NCI-H1092 treated with DMSO at 0.1 percent for 48 hours (cell line): ENCODE results near the gene ZBTB40.

Experiments used
- DNase-seq: peaks from one replicate; lab custom pipeline; 2025; lab: John Stamatoyannopoulos, UW

The ZBTB40 gene

GRCh38 chr1:22426781-22427180 is 24.9 kb upstream of the ZBTB40 start:
- DNase-seq: no peak

- no peak for DNase-seq
Measured at GRCh38 chr1:22428672-22429071, 23.0 kb upstream of the ZBTB40 start.

GRCh38 chr1:22431965-22432364 is 19.7 kb upstream of the ZBTB40 start:
- DNase-seq: no peak

- DNase-seq: no peak
Measured at GRCh38 chr1:22434717-22435116, 16.9 kb upstream of the ZBTB40 start.

GRCh38 chr1:22436948-22437347 is 14.7 kb upstream of the ZBTB40 start:
- DNase-seq: no peak

GRCh38 chr1:22437573-22437972 is 14.1 kb upstream of the ZBTB40 start:
- no peak for DNase-seq

- no peak for DNase-seq
Measured at GRCh38 chr1:22440582-22440981, 11.1 kb upstream of the ZBTB40 start.

- DNase-seq: no peak
Measured at GRCh38 chr1:22442212-22442894, 9.3 kb upstream of the ZBTB40 start.

- no peak for DNase-seq
Measured at GRCh38 chr1:22443332-22443731, 8.3 kb upstream of the ZBTB40 start.

- no peak for DNase-seq
Measured at GRCh38 chr1:22444856-22445255, 6.8 kb upstream of the ZBTB40 start.

- no peak for DNase-seq
Measured at GRCh38 chr1:22447621-22448111, 4.0 kb upstream of the ZBTB40 start.

GRCh38 chr1:22449636-22450035 is 2.0 kb upstream of the ZBTB40 start:
- no peak for DNase-seq

GRCh38 chr1:22450351-22451021 is 1.2 kb upstream of the ZBTB40 start:
- peak; percentile 75 for DNase-seq

- DNase-seq: peak; percentile 90
Measured at GRCh38 chr1:22452481-22452957, 868 bp downstream of the ZBTB40 start.

- DNase-seq: no peak
Measured at GRCh38 chr1:22453181-22453580, 1.5 kb downstream of the ZBTB40 start.

- DNase-seq: no peak
Measured at GRCh38 chr1:22454476-22455056, 2.9 kb downstream of the ZBTB40 start.

GRCh38 chr1:22457345-22457744 is 5.7 kb downstream of the ZBTB40 start:
- peak; percentile 32 for DNase-seq

GRCh38 chr1:22457836-22458235 is 6.2 kb downstream of the ZBTB40 start:
- DNase-seq: no peak

- no peak for DNase-seq
Measured at GRCh38 chr1:22461100-22461499, 9.4 kb downstream of the ZBTB40 start.

- DNase-seq: no peak
Measured at GRCh38 chr1:22461678-22462527, 10.3 kb downstream of the ZBTB40 start.

GRCh38 chr1:22462928-22463327 is 11.3 kb downstream of the ZBTB40 start:
- DNase-seq: no peak

GRCh38 chr1:22465015-22465565 is 13.4 kb downstream of the ZBTB40 start:
- no peak for DNase-seq
